Esophagus squamous epithelium (tissue), 4 donors: ENCODE data around the gene OOSP2.
"Not testable (repeated sequence)": the region's sequence is repeated elsewhere in the genome, so short reads cannot be mapped to it uniquely, and the experiment has no call there.

ENCODE experiments used
- CTCF ChIP-seq, 6 experiments: fragments of 450-650 bp in 4 of 6; fragments of 200-600 bp in 2 of 6; sonication (generic) in 2 of 6; IDR thresholded peaks; one replicate each; pipeline ENCODE4 v1.5.1; 2016 to 2019; ENCODE audit warnings: antibody characterized with exemption in 6 of 6, mild to moderate bottlenecking in 4 of 6, moderate library complexity in 4 of 6
- POLR2A ChIP-seq, 4 donors: fragments of 450-650 bp; IDR thresholded peaks; one replicate each; pipeline ENCODE4 v1.6.1; 2017; ENCODE audit warnings: antibody characterized with exemption in 4 of 4, mild to moderate bottlenecking in 4 of 4, moderate library complexity in 3 of 4

DNA sequence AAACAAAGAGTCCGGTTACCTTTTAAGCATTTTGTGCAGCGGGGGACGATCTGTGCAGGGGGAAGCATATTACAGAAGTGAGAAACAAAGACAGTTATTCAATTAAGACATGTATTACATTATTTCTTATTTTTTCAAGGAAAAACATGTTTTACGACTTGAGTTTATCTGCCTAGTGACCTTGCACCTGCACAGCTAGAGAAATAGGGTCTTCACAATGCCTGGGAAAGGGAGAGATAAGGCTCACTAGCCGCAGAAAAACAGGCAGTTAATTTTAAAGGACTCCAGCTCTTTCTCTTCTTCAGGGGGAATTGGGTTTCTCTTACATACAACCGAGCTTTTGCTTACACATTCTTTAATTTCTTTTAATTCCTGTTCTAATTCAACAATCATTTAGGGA is 31.4 kb downstream of the OOSP2 start:
- not testable (repeated sequence) for TF ChIP-seq CTCF, POLR2A (IDR thresholded peaks at IDR 0.05)
